B cell (primary cell): ENCODE results near the gene ZNF75A.

Source experiments
- EZH2 ChIP-seq: IDR thresholded peaks from 2 replicates; pipeline ENCODE4 v1.6.1; 2012; ENCODE audit warnings: borderline replicate concordance, low read depth, mild to moderate bottlenecking, moderate library complexity, low read length; ENCODE audit not compliant: insufficient read depth, poor library complexity, severe bottlenecking
- TF ChIP-seq, protein P1 (sequence below): fragments of 200-600 bp; IDR thresholded peaks from one replicate; pipeline ENCODE4 v1.8.0; 2022; ENCODE audit warnings: antibody characterized with exemption, mild to moderate bottlenecking

DNA sequence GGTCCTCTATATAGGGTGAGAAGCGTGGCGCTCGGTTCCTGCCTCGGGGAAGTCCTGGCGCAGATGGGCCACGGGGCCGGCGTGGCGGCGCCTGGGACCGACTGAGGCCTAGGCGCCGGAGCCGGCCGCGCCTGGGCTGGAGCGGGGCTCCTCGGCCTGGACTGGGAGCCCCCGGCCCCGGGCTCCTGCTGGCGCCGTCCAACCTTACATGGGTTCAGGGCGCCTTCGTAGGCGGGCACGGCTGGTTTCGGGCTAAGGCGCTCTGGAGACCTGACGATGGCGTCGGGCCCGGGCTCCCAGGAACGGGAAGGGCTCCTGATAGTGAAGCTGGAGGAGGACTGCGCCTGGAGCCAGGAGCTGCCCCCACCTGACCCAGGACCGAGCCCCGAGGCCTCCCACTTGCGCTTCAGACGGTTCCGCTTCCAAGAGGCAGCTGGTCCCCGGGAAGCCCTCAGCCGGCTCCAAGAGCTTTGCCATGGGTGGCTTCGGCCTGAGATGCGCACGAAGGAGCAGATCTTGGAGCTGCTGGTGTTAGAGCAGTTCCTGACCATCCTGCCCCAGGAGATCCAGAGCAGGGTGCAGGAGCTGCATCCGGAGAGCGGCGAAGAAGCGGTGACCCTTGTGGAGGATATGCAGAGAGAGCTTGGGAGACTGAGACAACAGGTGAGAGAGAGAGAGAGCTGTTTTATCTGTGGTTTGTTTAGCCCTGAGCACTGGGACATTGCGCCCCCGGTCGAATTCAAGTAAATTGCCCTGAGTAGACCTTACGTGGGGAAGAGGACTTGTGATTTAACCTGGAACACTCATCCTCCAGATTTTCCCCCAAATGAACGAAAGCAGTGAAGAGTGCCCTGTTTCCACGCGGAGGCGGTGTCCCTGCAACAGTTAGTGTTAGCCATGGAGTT, 21.5 kb upstream of the ZNF75A start:
- TF ChIP-seq, protein P1, sequence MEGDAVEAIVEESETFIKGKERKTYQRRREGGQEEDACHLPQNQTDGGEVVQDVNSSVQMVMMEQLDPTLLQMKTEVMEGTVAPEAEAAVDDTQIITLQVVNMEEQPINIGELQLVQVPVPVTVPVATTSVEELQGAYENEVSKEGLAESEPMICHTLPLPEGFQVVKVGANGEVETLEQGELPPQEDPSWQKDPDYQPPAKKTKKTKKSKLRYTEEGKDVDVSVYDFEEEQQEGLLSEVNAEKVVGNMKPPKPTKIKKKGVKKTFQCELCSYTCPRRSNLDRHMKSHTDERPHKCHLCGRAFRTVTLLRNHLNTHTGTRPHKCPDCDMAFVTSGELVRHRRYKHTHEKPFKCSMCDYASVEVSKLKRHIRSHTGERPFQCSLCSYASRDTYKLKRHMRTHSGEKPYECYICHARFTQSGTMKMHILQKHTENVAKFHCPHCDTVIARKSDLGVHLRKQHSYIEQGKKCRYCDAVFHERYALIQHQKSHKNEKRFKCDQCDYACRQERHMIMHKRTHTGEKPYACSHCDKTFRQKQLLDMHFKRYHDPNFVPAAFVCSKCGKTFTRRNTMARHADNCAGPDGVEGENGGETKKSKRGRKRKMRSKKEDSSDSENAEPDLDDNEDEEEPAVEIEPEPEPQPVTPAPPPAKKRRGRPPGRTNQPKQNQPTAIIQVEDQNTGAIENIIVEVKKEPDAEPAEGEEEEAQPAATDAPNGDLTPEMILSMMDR: no peak
- no peak for TF ChIP-seq EZH2
